GM19351 (cell line): Measurements from ENCODE around the gene HIF1AN.
A peak's percentile ranks its signal among the peaks of the same experiment; 100 is the strongest.

ENCODE experiments used
- ATAC-seq: cut with Tn5 transposase; IDR thresholded peaks from one replicate; pipeline ENCODE4 v1.9.1; 2021; ENCODE audit warnings: mild to moderate bottlenecking, moderate library complexity; ENCODE audit not compliant: unreplicated experiment

The HIF1AN gene

GRCh38 chr10:100520811-100521210 is 14.9 kb upstream of the HIF1AN start:
- ATAC-seq: no peak

GRCh38 chr10:100522107-100522801 is 13.5 kb upstream of the HIF1AN start:
- no peak for ATAC-seq

DNA sequence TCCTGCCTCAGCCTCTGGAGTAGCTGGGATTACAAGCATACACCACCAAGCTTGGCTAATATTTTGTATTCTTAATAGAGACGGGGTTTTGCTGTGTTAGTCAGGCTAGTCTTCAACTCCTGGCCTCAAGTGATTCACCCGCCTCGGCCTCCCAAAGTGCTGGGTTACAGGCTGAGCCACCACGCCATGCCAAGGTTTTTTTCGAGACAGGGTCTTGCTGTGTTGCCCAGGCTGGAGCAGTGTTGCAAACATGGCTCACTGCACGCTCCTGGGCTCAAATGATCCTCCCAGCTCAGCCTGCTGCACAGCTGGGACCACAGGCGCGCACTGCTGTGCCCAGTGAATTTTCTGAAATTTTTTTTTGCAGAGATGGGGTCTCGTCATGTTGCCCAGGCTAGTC is 12.8 kb upstream of the HIF1AN start:
- ATAC-seq: no peak

DNA sequence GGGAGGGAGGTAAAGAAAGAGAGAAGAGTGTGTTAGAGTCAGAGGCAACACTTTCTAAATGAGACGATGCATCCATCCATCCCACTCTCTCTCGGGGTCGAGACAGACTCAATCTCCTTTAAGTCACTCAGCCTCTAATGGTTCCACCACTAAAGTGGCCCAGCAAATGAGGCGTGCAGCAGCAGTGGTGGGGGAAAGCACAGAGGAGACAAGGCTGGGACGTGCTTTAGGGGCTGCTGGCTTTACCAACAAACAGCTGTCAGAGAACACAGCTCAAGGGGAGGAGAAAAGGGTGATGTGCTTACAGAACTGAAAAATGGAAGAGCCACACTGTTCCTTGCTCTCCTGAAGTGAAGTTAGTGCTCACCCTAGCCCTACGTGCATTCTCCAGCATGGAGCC is 11.5 kb upstream of the HIF1AN start:
- no peak for ATAC-seq

- ATAC-seq: no peak
These were observed 11.1 kb upstream of the HIF1AN start for GRCh38 chr10:100524638-100525037.

DNA sequence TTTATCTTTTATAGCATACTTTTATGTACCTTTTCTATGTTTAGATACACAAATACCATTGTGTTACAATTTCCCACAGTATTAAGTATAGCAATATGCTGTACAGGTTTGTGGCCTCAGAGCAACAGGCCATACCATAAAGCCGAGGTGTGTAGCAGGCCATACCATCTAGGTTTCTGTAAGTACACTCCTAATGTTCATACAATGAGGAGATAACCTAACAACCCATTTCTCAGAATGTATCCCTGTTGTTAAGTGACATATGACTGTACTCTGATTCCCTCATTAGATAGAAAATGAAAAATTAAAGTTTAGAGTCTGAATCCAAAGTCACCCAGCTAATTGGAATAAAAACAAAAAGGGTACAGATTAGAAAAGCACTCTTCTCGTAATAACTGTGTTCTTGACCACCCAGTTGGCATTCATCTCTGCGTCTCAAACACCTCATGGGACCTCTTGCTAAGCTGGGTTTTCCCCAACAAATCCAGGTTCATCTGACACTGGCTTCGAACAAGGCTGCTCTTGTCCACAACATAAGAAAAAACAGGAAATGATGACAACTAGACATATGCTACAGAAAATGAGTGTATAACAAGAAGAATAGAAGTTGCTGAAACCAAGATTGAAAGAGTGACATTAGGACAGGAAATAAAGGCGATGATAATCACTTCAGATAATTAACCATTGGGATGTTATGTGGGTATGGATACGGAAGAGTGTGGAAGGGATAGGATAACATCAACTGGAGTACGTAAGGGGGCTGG is 7.4 kb upstream of the HIF1AN start:
- no peak for ATAC-seq

DNA sequence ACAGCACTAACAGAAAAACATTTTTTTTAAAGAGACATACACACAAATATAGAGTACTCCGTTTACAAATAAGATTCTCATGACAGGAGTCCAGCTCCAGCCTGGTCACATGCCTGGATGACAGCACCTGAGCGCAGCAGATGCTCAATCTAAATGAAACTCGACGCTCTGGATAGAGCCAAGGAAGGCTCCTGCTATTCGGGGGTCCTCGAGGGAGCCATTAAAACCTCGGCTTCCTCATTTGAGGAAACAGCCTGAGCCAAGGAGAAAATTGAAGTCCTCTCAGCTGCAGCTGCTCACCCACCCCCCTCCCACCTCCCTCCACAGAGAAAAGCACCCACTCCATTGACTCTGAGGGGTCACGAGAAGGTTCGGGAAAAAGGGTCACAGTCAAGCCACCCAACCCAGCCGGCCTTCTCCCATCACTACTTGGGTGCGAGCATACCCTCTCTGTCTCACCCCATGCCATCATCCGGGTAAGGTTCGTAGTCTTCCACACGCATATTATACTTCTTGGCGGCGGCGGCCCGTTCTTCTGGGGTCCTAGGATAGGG is 6.7 kb upstream of the HIF1AN start:
- ATAC-seq: peak; percentile 13

GRCh38 chr10:100529475-100530298 is 6.1 kb upstream of the HIF1AN start, which contains the start of gene NDUFB8:
NDUFB8 (minus strand) TSS chr10:100529871; CDS start chr10:100529851, 20 bp downstream.
- peak; percentile 52 for ATAC-seq

DNA sequence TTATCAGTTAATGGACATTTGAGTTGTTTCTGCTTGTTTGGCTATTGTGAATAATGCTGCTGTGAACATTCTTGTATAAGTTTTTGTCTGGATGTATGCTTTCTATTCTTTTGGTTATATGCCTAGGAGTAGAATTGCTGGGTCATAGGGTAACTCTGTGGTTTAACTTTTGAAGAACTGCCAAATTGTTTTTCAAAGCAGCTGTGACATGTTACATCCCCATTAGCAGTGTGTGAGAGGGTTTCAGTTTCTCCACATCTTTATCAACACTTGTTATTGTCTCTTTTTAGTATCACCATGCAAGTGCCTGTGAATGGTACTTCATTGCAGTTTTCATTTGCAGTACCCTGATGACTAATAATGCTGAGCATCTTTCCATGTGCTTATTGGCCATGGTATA is 4.0 kb upstream of the HIF1AN start:
- no peak for ATAC-seq

DNA sequence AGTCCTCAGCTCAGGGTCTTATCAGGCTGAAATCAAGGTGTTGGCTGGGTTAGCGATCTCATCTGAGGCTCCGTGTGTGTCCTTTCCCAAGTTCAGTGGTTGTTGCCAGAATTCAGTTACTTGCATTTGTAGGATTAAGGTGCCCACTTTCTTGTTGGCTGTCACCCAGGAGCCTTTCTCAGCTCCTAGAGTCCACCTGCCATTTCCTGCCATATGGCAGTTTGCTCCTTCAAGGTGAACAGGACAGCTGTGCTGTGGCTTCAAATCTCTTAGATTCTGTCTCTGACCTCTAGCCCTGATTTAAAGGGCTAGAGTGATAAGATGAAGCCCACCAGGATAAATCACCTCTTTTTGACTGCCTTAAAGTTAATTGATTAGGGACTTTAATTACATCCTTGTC is 1.0 kb upstream of the HIF1AN start:
- no peak for ATAC-seq

DNA sequence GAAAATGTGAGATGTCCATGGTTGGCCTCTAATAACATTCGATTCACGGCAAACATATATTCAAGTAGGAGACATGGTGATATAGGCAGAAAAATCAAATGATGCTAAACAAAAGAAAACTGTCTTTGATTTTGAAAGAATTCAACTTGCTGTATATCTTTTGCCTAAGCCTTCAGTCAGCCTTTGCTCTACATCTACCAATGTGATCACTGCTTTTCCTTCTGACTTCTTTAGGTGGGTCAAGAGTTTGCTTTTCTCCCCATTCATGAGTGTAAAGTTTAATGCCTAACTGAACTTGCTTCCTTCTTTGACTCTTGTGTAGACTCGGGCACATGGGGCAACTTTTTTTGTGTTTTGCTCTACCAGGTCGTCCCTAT is 417 bp upstream of the HIF1AN start:
- peak; percentile 2 for ATAC-seq

GRCh38 chr10:100537475-100537874 is 1.7 kb downstream of the HIF1AN start:
- ATAC-seq: no peak

GRCh38 chr10:100544950-100545349 is 9.2 kb downstream of the HIF1AN start:
- ATAC-seq: no peak

DNA sequence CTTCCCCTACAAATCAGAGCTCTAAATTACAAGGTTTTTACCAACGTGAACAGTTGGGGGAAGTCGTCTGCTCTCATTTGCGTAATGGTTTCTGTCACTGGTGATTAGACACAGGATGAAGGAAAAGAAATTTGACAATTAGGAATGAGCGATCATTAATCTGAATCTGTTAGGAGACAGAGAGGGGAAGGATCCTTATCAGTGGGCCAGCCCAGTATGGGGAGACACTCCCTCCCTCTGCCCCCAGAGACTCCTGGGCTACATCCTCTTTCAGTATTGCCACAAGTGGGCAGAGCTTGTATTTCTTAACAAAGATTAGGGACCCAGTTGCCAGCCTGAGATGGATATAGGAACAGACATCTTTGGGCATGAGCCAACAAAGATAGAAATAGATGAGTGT is 15.5 kb downstream of the HIF1AN start:
- ATAC-seq: no peak

GRCh38 chr10:100551738-100552137 is 16.0 kb downstream of the HIF1AN start:
- no peak for ATAC-seq

DNA sequence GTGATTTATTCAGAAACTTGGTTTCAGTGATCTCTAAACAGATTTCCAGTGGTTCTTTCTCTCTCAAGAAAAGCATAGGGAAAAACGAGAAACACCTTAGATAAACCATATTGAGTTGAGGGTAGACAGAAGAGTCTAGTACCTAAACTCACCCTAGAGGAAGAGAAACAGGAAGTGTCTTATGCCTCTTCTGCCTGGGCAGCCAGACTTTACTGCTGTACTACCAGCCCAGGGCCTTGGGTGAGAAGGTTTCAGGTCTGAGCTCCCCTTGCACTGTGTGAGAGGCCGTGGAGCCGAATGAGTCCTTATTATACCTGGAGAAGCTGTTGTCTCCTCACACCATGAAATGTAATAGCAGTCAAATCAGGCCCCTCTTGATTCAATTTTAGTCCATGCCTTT is 18.2 kb downstream of the HIF1AN start:
- no peak for ATAC-seq

- no peak for ATAC-seq
These were observed 19.2 kb downstream of the HIF1AN start for GRCh38 chr10:100554902-100555301.

DNA sequence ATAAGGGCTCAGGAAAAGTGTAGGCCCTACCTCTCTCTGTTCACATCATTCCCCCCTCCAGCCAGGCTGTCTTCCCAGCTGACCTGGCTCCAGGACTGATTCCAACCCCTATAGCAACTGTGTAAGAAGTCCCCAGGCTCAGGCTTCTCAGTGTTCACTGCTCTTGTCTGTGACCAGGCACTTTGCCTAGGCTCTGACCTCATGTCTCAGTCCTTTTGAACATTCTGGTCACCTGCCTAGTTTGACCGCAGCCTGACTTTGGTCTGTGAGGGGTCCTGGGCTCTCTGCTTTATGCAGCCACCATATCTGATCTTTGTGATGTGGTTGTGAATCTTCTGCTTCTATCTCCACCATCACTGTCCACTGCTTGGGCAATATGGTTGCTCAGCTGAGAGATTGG is 24.5 kb downstream of the HIF1AN start:
- no peak for ATAC-seq

GRCh38 chr10:100561005-100561404 is 25.3 kb downstream of the HIF1AN start:
- ATAC-seq: no peak

DNA sequence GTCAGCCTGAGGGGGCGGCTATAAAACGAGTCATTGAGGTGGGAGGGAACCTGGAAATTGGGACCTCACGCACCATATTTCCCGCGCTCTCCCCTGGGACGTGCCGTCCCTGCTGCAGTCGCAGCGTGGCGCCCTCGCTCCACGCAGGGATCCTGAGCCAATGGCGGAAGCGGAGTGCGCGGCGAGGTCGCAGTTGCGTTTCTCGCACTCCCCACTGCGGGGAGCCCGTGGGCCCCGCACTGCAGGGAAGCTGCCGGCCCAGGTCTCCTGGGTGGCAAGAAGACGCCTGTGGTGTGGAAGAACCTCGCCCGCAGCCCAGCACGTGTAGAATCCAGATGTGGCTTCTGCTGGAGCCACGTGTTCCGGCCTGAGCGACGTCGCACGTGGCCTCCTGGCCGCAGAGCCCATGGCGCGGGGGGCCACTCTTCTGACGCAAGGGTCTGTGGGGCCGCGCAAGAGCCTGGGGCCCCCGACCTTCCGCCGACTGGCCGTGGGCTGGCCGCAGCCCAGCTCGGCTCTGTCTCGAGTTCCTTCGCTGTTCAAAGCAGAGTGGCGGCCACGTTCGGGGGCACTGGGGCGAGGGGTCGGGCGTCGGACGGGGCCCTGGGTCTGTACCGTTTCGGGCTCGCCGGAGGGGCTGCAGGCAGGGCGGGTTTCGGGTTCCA is 26.4 kb downstream of the HIF1AN start:
- peak; percentile 77 for ATAC-seq
